Osteocyte (in vitro differentiated cells): Measurements from ENCODE around the gene GPR6. TPM values are rescaled to one million over a fixed set of nuclear protein-coding genes. Genes with fewer than 3 reads are reported as not detected.

Experiments used
- DNase-seq: peaks from one replicate; pipeline ENCODE4 v3.0.0; 2021; ENCODE audit warnings: mixed read lengths; ENCODE audit not compliant: unreplicated experiment; ENCODE audit errors: extremely low spot score
- H3K27ac Mint-ChIP-seq: one replicate; pipeline ENCODE4 v1.8.0; 2021; ENCODE audit warnings: mild to moderate bottlenecking, mixed read lengths; ENCODE audit not compliant: unreplicated experiment
- H3K27me3 Mint-ChIP-seq: one replicate; pipeline ENCODE4 v1.8.0; 2021; ENCODE audit warnings: mixed read lengths; ENCODE audit not compliant: unreplicated experiment
- H3K36me3 Mint-ChIP-seq: one replicate; pipeline ENCODE4 v1.8.0; 2021; ENCODE audit warnings: mixed read lengths; ENCODE audit not compliant: unreplicated experiment
- H3K4me1 Mint-ChIP-seq: one replicate; pipeline ENCODE4 v1.8.0; 2021; ENCODE audit warnings: mixed read lengths; ENCODE audit not compliant: unreplicated experiment
- H3K4me3 Mint-ChIP-seq: one replicate; pipeline ENCODE4 v1.8.0; 2021; ENCODE audit warnings: mild to moderate bottlenecking, moderate library complexity, mixed read lengths; ENCODE audit not compliant: unreplicated experiment
- H3K9me3 Mint-ChIP-seq: one replicate; pipeline ENCODE4 v1.8.0; 2021; ENCODE audit warnings: mixed read lengths; ENCODE audit not compliant: unreplicated experiment
- CTCF ChIP-seq: fragments of 200-600 bp; sonication (generic); IDR thresholded peaks from 2 replicates; pipeline ENCODE4 v1.5.0; 2021; ENCODE audit warnings: antibody characterized with exemption, mild to moderate bottlenecking, moderate library complexity
- long read RNA-seq: library from polyadenylated mRNA; unstranded; transcript quantifications from one replicate; pipeline ENCODE4 v2.0.0, GENCODE V29; 2021
- total RNA-seq: library from RNA; stranded (reverse); gene quantifications from 2 replicates; pipeline ENCODE4 v1.2.1, GENCODE V29; 2021

The GPR6 gene, protein sequence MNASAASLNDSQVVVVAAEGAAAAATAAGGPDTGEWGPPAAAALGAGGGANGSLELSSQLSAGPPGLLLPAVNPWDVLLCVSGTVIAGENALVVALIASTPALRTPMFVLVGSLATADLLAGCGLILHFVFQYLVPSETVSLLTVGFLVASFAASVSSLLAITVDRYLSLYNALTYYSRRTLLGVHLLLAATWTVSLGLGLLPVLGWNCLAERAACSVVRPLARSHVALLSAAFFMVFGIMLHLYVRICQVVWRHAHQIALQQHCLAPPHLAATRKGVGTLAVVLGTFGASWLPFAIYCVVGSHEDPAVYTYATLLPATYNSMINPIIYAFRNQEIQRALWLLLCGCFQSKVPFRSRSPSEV
- not detected in 2 replicates for total RNA-seq
- long read RNA-seq: 0 reads

DNA sequence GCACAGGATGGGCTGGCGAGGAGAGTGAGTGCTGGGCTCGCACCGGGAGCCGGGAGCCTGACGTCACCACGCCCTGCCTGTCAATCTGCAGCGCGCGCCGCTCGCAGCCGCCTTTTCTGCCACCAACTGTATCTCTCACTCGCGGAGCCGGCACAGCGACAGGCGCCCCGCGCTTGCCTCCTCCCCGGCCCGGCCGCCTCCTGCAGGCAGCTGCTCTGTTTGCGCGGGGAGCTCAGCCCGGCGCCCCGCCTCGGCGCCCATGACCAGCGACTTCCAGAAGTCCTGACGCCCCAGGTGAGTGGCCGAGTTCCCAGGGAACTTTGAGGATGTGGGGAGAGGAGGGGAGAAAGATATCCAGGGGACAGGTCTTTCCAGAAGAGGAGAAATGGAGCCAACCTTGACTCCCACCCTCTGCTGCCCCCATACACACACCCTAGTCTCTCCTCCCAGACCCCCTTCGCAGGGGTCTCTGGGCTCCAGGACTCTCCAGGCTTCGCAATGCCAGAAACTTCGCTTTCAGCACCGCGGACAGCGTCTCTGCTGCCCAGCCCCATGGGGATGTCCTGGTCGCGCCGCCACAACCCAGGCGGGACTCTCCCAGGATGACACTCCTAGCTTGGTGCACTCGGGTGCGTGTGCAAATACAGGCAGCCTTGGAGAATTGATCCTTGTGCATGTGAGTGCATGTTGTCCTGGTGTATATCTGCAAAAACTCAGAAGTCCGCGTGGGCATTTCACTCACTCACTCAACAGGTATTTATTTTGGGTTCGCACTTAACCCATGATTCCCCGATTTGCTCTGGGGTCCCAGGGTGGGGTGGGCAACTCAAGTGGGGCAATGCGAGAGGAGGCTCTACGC, at the start of gene GPR6:
GPR6 (plus strand) TSS at position 138 of the 859 bp plus-strand sequence. CDS start 802 bp downstream, outside the sequence.
- H3K27ac Mint-ChIP-seq: no peak within 1 kb of the TSS
- no peak for TF ChIP-seq CTCF
- no peaks in the 10 kb centered on the region for H3K36me3 Mint-ChIP-seq
- H3K4me1 Mint-ChIP-seq: peaks cover 3% of the 10 kb centered on the region
- DNase-seq: no peak
- peaks cover 18% of the 10 kb centered on the region for H3K27me3 Mint-ChIP-seq
- H3K9me3 Mint-ChIP-seq: no peaks in the 10 kb centered on the region
- no peak within 1 kb of the TSS for H3K4me3 Mint-ChIP-seq

DNA sequence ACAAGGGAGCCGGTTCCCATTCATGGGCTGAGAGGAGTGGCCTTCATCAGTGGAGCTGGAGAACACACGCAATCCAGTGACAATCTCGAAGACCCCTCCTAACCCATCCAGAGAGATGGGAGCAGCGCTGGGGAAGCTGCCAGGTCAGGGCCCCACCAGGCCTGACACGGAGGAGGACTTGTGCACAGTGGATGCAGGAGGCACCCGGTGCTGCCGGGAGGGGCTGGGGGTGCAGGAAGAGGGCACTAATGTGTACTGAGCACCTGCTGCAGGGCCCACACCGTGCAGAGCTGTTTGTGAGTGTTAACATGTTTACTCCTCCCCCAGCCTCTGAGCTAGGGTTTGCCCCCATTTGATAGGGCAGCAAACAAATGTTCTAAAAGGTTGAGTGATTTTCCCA, 43.8 kb upstream of the GPR6 start:
- Mint-ChIP-seq H3K36me3 (no peaks in the 10 kb centered on the region), H3K27me3 (no peaks in the 10 kb centered on the region), H3K27ac (no peak overlapping the region), H3K4me3 (no peak overlapping the region), H3K4me1 (no peaks in the 10 kb centered on the region), H3K9me3 (peaks cover 4% of the 10 kb centered on the region)
- TF ChIP-seq CTCF: no peak
- no peak for DNase-seq

DNA sequence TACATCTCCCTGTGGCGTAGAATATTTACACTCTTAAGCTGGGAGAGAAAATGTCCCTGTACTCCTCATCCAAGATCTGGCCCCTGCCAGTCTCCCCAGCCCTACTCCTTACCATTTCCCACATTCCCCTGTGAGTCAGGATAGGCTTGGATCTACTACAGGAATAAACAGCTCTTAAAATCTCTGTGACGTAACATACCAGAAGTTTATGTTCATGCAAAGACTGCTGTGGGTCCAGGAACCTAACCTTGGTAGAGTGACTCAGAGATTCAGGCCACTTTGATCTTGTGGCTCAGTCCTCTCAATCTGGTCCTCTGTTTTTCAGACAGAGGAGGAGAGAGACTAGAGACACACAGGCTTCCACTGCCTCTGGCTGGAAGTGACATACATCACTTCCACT, 38.5 kb upstream of the GPR6 start:
- TF ChIP-seq CTCF: no peak
- H3K4me3 Mint-ChIP-seq: no peak overlapping the region
- H3K27ac Mint-ChIP-seq: no peak overlapping the region
- H3K4me1 Mint-ChIP-seq: no peaks in the 10 kb centered on the region
- no peaks in the 10 kb centered on the region for H3K27me3 Mint-ChIP-seq
- no peaks in the 10 kb centered on the region for H3K36me3 Mint-ChIP-seq
- DNase-seq: no peak
- peaks cover 4% of the 10 kb centered on the region for H3K9me3 Mint-ChIP-seq

GRCh38 chr6:109944448-109944847, 33.7 kb upstream of the GPR6 start:
- Mint-ChIP-seq H3K27ac (no peak overlapping the region), H3K36me3 (no peaks in the 10 kb centered on the region), H3K4me1 (no peaks in the 10 kb centered on the region), H3K27me3 (peaks cover 2% of the 10 kb centered on the region), H3K4me3 (no peak overlapping the region), H3K9me3 (no peaks in the 10 kb centered on the region)
- TF ChIP-seq CTCF: no peak
- no peak for DNase-seq

GRCh38 chr6:109945091-109945490, 33.0 kb upstream of the GPR6 start:
- no peak overlapping the region for H3K27ac Mint-ChIP-seq
- peaks cover 2% of the 10 kb centered on the region for H3K27me3 Mint-ChIP-seq
- TF ChIP-seq CTCF: no peak
- DNase-seq: no peak
- no peaks in the 10 kb centered on the region for H3K9me3 Mint-ChIP-seq
- H3K4me3 Mint-ChIP-seq: no peak overlapping the region
- no peaks in the 10 kb centered on the region for H3K4me1 Mint-ChIP-seq
- H3K36me3 Mint-ChIP-seq: no peaks in the 10 kb centered on the region
